IMR-90 (cell line): ENCODE results near the gene COMMD8.

ENCODE experiments used
- BHLHE40 ChIP-seq: fragments of 150-350 bp; IDR thresholded peaks from 2 replicates; pipeline ENCODE4 v1.6.1; 2016; ENCODE audit warnings: mild to moderate bottlenecking, low read depth, low read length
- CEBPB ChIP-seq: IDR thresholded peaks from 2 replicates; pipeline ENCODE4 v1.6.1; 2012; ENCODE audit warnings: low read depth, low read length, improper control_type of control experiment
- CHD1 ChIP-seq: IDR thresholded peaks from 2 replicates; pipeline ENCODE4 v1.6.1; 2012; ENCODE audit warnings: low read depth, low read length, improper control_type of control experiment
- CTCF ChIP-seq: conservative IDR thresholded peaks from 2 replicates; pipeline ENCODE4 v1.5.1; 2012; ENCODE audit warnings: mild to moderate bottlenecking, low read depth, low read length, improper control_type of control experiment
- FOS ChIP-seq: fragments of 150-350 bp; IDR thresholded peaks from 2 replicates; pipeline ENCODE4 v1.6.1; 2016; ENCODE audit warnings: low read depth, low read length
- MAFK ChIP-seq: IDR thresholded peaks from 2 replicates; pipeline ENCODE4 v1.6.1; 2012; ENCODE audit warnings: low read depth, low read length, improper control_type of control experiment
- MAZ ChIP-seq: IDR thresholded peaks from 2 replicates; pipeline ENCODE4 v1.6.1; 2012; ENCODE audit warnings: low read depth, mild to moderate bottlenecking, low read length, improper control_type of control experiment, moderate library complexity, borderline replicate concordance
- POLR2A ChIP-seq: IDR thresholded peaks from 2 replicates; pipeline ENCODE4 v1.6.1; 2012; ENCODE audit warnings: mild to moderate bottlenecking, low read depth, low read length
- RAD21 ChIP-seq: IDR thresholded peaks from 2 replicates; pipeline ENCODE4 v1.6.1; 2012; ENCODE audit warnings: low read length, improper control_type of control experiment
- RCOR1 ChIP-seq: IDR thresholded peaks from 2 replicates; pipeline ENCODE4 v1.6.1; 2012; ENCODE audit warnings: mild to moderate bottlenecking, low read length, improper control_type of control experiment; ENCODE audit not compliant: insufficient replicate concordance
- RFX5 ChIP-seq: IDR thresholded peaks from 2 replicates; pipeline ENCODE4 v1.8.0; 2012; ENCODE audit warnings: low read depth, mild to moderate bottlenecking, low read length, moderate library complexity
- SMC3 ChIP-seq: fragments of 150-350 bp; IDR thresholded peaks from 2 replicates; pipeline ENCODE4 v1.6.1; 2016; ENCODE audit warnings: low read depth, mild to moderate bottlenecking, antibody characterized with exemption, low read length, moderate library complexity

GRCh38 chr4:47475411-47475810 is 11.9 kb upstream of the COMMD8 start:
- TF ChIP-seq CTCF, result no peak
- no peak for TF ChIP-seq POLR2A
- TF ChIP-seq RCOR1, result no peak
- no peak for TF ChIP-seq CEBPB
- no peak for TF ChIP-seq CHD1
- no peak for TF ChIP-seq MAZ
- no peak for TF ChIP-seq SMC3
- TF ChIP-seq FOS, result no peak
- TF ChIP-seq BHLHE40, result no peak
- no peak for TF ChIP-seq MAFK
- no peak for TF ChIP-seq RFX5
- TF ChIP-seq RAD21, result no peak
